Stomach (tissue), 9 donors: Measurements from ENCODE around the gene SH3GLB1. TPM values are rescaled to one million over a fixed set of nuclear protein-coding genes. Genes with fewer than 3 reads are reported as not detected.

Source experiments
- DNase-seq, 2 donors: peaks; one replicate each; pipeline versions ENCODE4 v3.0.0 to v3.0.0-alpha.2; 2013 to 2019
- H3K27ac ChIP-seq, 5 donors: fragments of 200-600 bp in 4 of 5; sonication (generic) in 4 of 5; one replicate each; pipeline ENCODE4 v1.5.1; 2013 to 2019; ENCODE audit warnings: mild to moderate bottlenecking in 1 of 5, moderate library complexity in 1 of 5
- H3K27me3 ChIP-seq, 3 donors: fragments of 200-600 bp; sonication (generic); one replicate each; pipeline ENCODE4 v1.5.1; 2017 to 2019; ENCODE audit warnings: mixed run types in 1 of 3
- H3K36me3 ChIP-seq, 4 donors: fragments of 200-600 bp; sonication (generic); 1 replicate in 3 of 4; 2 replicates in 1 of 4; pipeline ENCODE4 v1.5.1; 2016 to 2019
- H3K4me1 ChIP-seq, 4 donors: fragments of 200-600 bp; sonication (generic); one replicate each; pipeline ENCODE4 v1.5.1; 2016 to 2019
- H3K4me3 ChIP-seq, 4 donors: fragments of 200-600 bp; sonication (generic) in 3 of 4; one replicate each; pipeline ENCODE4 v1.5.1; 2016 to 2019; ENCODE audit warnings: mild to moderate bottlenecking in 1 of 4
- H3K9me3 ChIP-seq, 4 donors: fragments of 200-600 bp; sonication (generic); one replicate each; pipeline ENCODE4 v1.5.1; 2016 to 2019
- CTCF ChIP-seq, 7 experiments: fragments of 450-650 bp in 4 of 7; fragments of 200-600 bp in 3 of 7; sonication (generic) in 3 of 7; IDR thresholded peaks; one replicate each; pipeline ENCODE4 v1.5.1; 2016 to 2019; ENCODE audit warnings: antibody characterized with exemption in 7 of 7, control low read depth in 2 of 7, mild to moderate bottlenecking in 1 of 7
- EP300 ChIP-seq: sonication (generic); formaldehyde crosslinking; IDR thresholded peaks from one replicate; pipeline ENCODE4 v1.6.1; 2017; ENCODE audit warnings: antibody characterized with exemption
- POLR2A ChIP-seq, 4 donors: fragments of 450-650 bp; IDR thresholded peaks; one replicate each; pipeline ENCODE4 v1.6.1; 2016; ENCODE audit warnings: antibody characterized with exemption in 4 of 4, control low read depth in 2 of 4, mild to moderate bottlenecking in 1 of 4, moderate library complexity in 1 of 4
- POLR2AphosphoS5 ChIP-seq, 3 donors: sonication (generic); formaldehyde crosslinking; IDR thresholded peaks; one replicate each; pipeline ENCODE4 v1.6.1; 2016; ENCODE audit warnings: antibody characterized with exemption in 3 of 3
- WGBS, 5 donors: extraction: QIAGEN DNeasy Blood & Tissue Kit in 3 of 5; methylation state at CpG; one replicate each; pipeline versions ENCODE4 v1.1.5 to v1.1.7; 2013 to 2018; 5-methylcytosine and 5-hydroxymethylcytosine counted together
- intact Hi-C: fragments of 100-400 bp; cut with DNase I; formaldehyde crosslinking; loops from one replicate; pipeline ENCODE4 v1.15.1; 2023; ENCODE audit warnings: low total_unique reads
- polyA plus RNA-seq, 3 donors: library from polyadenylated mRNA; stranded (reverse); fragments of 200-250 nt; gene quantifications; one replicate each; pipeline ENCODE4 v1.2.3, GENCODE V29; 2013
- total RNA-seq, 5 donors: library from RNA; depleted of rRNA; stranded (reverse); fragments of >200 nt; gene quantifications; one replicate each; pipeline versions ENCODE4 v1.1.0 to v1.2.3, GENCODE V29; 2014 to 2016
- donor health status: healthy with polysubstance abuse.
- donor health status: Bipolar disorder and iron deficiency.
- donor health status: healthy.

Gene SH3GLB1
- total and polyA plus RNA-seq, 8 donors: 25.2 to 95.5 (median 39.7) TPM

- Histone ChIP-seq H3K27me3 (no peaks in the 10 kb centered on the region), H3K27ac (peak overlapping the region; percentile 91 to 99 (median 96)), H3K4me3 (peak overlapping the region; percentile 74 to 82 (median 78)), H3K36me3 (no peaks in the 10 kb centered on the region), H3K4me1 (peaks cover 21 to 45% (median 38%) of the 10 kb centered on the region in 4 donors), H3K9me3 (no peaks in the 10 kb centered on the region)
- intact Hi-C loops: no loop called here
- 7 to 12% (median 11%) methylated on average over 34 of the region's 34 CpGs for WGBS, 5 donors
- TF ChIP-seq POLR2AphosphoS5 (IDR thresholded peaks at IDR 0.05) (no peak), CTCF (IDR thresholded peaks at IDR 0.05) (no peak)
- DNase-seq: no peak
Observed at GRCh38 chr1:86703696-86704457, 499 bp upstream of the SH3GLB1 start.

- WGBS, 5 donors: 0 to 1% (median 0%) methylated on average over 16 to 41 of the region's 41 CpGs
- Histone ChIP-seq H3K4me1 (peaks cover 21 to 57% (median 47%) of the 10 kb centered on the region in 4 donors), H3K9me3 (no peaks in the 10 kb centered on the region), H3K4me3 (peak overlapping the region; percentile 74 to 82 (median 78)), H3K36me3 (no peaks in the 10 kb centered on the region), H3K27ac (peak overlapping the region; percentile 91 to 99 (median 96)), H3K27me3 (no peaks in the 10 kb centered on the region)
- intact Hi-C loops: no loop called here
- peak; percentile 49 to 85 for DNase-seq
- TF ChIP-seq POLR2A (IDR thresholded peaks at IDR 0.05) (no peak), CTCF (IDR thresholded peaks at IDR 0.05) (no peak), EP300 (no peak), POLR2AphosphoS5 (IDR thresholded peaks at IDR 0.05) (no peak)
Observed at GRCh38 chr1:86704972-86705664, 742 bp downstream of the SH3GLB1 start.

- 0 to 3% (median 1%) methylated on average over 4 of the region's 4 CpGs for WGBS, 5 donors
- Histone ChIP-seq H3K9me3 (no peaks in the 10 kb centered on the region), H3K27ac (peak overlapping the region; percentile 91 to 99 (median 96)), H3K4me1 (peaks cover 21 to 62% (median 50%) of the 10 kb centered on the region in 4 donors), H3K36me3 (no peaks in the 10 kb centered on the region), H3K27me3 (no peaks in the 10 kb centered on the region), H3K4me3 (peak overlapping the region; percentile 74 to 82 (median 78))
- intact Hi-C loops: no loop called here
- TF ChIP-seq POLR2A (IDR thresholded peaks at IDR 0.05): no peak
- TF ChIP-seq CTCF (IDR thresholded peaks at IDR 0.05): no peak
- TF ChIP-seq POLR2AphosphoS5 (IDR thresholded peaks at IDR 0.05): no peak
- DNase-seq: no peak
Observed at GRCh38 chr1:86705665-86705985, 1.2 kb downstream of the SH3GLB1 start.

GRCh38 chr1:86706018-86706635, 1.8 kb downstream of the SH3GLB1 start:
- H3K4me1 ChIP-seq: peaks cover 21 to 67% (median 52%) of the 10 kb centered on the region in 4 donors
- peak overlapping the region in 4 of 5 donors; percentile 95 to 99 (median 97) for H3K27ac ChIP-seq
- intact Hi-C loops: no loop called here

More at GRCh38 chr1:86706018-86706635, 1.8 kb downstream of the SH3GLB1 start:
- 4 to 10% (median 5%) methylated on average over 2 of the region's 2 CpGs for WGBS, 5 donors
- Histone ChIP-seq H3K4me3 (peak overlapping the region; percentile 74 to 82 (median 78)), H3K9me3 (no peaks in the 10 kb centered on the region), H3K36me3 (no peaks in the 10 kb centered on the region), H3K27me3 (no peaks in the 10 kb centered on the region)
- TF ChIP-seq EP300: no peak
- no peak for TF ChIP-seq CTCF (IDR thresholded peaks at IDR 0.05)
- no peak for TF ChIP-seq POLR2A (IDR thresholded peaks at IDR 0.05)
- TF ChIP-seq POLR2AphosphoS5 (IDR thresholded peaks at IDR 0.05): no peak
- peak in 1 of 2 donors; percentile 24 for DNase-seq
